Kidney glomerular epithelial cell (primary cell): ENCODE data around the gene TARP.
"Not testable (repeated sequence)": the region's sequence is repeated elsewhere in the genome, so short reads cannot be mapped to it uniquely, and the experiment has no call there.

ENCODE experiments used
- DNase-seq: peaks from one replicate; lab custom pipeline; 2025; lab: John Stamatoyannopoulos, UW

Gene TARP

DNA sequence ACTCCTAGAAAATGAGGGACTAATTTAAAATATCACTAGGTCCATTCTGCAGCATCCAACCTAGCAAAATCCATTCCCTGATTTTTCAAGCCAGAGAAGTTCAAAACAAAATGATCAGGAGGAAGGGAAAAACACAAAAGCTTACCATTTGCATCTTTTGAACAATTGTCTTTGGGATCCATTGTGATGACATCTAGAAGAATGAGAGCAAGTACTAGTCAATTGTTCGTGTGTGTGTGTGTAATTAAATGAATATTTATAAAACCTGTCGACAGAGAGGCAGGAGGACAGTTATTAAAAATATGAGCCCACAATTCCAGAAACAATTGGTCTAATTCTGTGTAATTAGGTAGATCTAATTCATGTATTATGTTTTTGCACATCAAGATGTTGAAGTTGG lies 11.4 kb downstream of the TARP start:
- not testable (repeated sequence) for DNase-seq

DNA sequence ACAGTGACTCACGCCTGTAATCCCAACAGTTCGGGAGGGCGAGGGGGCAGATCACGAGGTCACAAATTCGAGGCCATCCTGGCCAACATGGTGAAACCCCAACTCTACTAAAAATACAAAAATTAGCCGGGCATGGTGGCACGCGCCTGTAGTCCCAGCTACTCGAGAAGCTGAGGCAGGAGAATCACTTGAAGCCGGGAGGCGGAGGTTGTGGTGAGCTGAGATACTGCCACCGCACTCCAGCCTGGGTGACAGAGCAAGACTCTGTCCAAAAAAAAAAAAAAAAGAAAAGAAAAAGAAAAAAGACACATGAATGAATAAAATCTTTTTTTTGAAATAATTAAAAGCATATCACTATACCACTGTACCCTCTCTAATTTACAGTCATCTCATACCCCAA lies 11.8 kb downstream of the TARP start:
- DNase-seq = not testable (repeated sequence)

DNA sequence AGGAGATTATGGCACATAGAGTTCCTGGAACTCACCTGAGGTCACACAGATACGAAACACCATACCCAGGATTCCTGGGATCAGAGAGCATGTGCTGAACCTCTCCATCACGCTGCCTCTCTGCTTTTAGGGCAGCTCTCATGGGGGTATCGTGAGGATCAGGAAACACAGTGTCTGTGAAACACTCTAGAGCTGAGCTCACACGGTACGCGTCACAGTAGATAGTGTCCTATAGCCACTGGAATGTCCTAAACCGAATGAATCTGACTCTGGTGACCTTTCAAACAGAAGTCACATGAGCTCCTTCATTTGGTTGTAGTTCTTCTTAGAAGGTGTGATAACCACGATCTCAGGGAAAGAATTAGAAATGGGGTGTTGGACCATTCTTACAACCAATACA lies 14.3 kb downstream of the TARP start:
- DNase-seq = not testable (repeated sequence)

DNA sequence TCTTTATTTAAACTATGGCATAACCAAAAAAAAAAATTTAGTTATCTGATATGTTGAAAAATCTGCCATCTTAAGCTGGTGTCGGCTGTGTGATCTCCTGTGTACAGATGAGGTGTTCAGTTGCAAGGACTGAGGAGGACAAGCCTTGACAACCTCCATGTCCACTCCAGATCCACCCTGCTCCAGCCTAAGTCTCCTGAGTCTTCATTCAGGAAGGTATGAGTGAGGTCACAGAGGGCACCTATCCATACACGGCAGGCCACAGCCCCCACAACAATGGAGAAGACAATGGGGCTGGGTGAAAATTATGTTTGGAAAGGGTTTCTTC lies 16.1 kb downstream of the TARP start:
- DNase-seq = no peak

DNA sequence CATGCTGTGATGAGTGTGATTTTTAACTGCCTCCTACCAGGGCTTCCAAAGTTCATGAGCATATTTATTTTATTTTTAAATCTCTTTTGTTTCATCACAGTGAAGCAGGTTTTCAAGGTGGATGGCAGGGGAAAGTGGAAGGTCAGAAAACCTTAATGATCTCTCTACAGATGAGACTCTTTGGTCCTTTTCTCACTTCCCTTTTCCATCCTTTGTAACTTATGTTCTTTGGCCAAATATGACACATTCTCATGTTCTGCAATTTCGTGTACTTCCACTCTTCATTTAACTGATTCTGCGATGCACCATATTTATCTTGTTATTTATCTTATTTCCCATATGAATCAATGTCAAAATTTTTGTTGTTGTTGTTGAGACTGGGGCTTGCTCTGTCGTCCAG lies 23.6 kb downstream of the TARP start:
- not testable (repeated sequence) for DNase-seq

DNA sequence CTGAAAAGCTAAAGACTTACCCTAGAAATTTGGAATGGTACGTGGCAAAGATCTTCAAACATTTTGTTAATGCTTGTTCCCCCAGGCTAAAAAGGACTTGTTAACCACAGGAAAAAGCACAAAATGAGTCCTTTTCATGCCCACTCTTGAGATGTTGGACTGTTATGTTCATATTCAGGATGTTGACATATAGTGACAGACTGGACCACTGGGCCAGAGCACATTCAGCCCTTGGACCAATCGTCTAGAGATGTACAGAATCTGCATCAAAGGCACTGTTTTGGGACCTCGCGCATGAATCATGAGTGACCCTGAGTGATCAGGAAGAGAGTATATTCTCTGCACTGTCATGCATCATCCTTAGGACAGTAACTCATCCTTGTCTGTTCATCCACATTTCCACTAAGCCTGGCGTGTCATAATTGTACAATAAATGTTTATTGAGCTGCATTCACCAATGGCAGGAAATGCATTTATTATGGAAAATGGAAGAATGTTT lies 25.3 kb downstream of the TARP start:
- no peak for DNase-seq

DNA sequence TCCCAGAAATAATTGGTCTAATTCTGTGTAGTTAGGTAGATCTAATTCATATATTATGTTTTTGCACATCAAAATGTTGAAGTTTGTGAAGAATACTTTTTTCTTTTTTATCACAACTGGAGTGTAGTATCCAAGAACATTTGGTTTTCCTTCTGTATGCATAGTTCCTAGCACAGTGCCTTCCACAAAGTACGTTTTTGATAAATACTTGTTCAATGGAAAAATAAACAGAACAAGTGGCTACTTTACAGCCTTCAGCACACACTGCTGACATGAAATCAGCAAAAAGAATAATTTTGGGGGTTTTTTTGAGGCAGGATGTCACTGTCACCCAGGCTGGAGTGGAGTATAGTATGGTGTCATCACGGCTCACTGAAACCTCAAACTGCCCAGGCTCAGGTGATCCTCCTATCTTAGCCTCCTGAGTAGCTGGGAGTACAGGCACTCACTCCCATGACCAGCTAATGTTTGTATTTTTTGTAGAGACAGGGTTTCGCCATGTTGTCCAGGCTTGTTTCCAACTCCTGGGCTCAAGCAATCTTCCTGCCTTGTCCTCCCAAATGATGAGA lies 27.9 kb downstream of the TARP start:
- no peak for DNase-seq

DNA sequence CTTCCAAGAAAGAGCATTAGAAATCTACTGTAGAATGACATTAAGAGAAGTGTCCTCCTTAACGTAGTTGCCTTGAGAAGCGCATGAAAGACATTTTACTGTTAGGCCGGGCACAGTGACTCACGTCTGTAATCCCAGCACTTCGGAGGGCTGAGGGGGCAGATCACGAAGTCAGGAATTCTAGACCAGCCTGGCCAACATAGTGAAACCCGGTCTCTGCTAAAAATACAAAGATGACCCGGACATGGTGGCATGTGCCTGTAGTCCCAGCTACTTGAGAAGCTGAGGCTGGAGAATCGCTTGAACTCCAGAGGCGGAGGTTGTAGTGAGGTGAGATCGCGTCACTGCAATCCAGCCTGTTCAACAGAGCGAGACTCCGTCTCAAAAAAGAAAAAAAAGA lies 28.9 kb downstream of the TARP start:
- DNase-seq = no peak

DNA sequence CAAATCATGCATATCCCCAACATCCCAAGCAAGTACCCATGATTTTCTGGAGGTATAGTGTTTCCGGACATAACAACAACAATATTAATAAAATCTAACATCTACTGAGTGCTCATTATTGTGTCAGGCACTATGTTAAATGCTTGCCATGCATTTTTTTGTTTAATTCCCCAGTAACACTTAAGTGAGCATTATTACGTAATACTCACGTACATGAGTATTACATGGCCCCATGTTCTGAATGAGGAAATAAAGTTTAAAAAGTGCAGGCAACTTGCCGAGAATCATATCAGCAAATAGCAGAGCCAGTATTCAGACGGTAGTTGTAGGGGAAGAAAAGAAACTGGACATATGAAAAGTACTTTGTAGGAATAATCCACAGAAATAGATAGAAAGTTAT lies 30.1 kb downstream of the TARP start:
- not testable (repeated sequence) for DNase-seq

DNA sequence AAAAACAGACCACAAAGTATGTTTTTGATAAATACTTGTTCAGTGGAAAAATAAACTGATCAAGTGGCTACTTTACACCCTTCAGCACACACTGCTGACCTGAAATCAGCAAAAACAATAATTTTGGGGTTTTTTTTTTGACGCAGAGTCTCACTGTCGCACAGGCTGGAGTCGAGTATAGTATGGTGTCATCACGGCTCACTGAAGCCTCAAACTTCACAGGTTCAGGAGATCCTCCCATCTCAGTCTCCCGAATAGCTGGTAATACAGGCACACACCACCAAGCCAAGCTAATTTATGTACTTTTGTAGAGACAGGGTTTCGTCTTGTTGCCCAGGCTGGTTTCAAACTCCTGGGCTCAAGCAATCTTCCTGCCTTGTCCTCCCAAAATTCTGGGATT lies 30.6 kb downstream of the TARP start:
- DNase-seq = no peak

DNA sequence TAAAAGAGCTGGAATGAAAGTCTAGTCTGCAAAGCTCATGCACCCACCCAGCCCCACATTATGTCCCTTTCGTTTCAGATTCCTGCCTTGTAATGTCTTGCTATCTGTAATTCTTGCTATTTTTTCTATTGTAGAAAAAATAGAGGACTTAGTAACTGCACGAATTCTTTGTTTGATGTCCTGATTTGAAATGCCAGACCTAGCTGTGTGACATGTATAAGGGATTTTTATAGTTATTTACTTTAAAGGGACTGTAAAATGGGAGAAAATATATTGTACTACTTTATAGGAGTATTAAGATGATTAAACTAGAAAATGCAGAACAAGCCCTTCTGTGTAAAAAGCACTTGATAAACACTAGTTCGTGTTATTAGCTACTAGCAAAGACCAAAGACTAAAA lies 32.4 kb downstream of the TARP start:
- DNase-seq = no peak

DNA sequence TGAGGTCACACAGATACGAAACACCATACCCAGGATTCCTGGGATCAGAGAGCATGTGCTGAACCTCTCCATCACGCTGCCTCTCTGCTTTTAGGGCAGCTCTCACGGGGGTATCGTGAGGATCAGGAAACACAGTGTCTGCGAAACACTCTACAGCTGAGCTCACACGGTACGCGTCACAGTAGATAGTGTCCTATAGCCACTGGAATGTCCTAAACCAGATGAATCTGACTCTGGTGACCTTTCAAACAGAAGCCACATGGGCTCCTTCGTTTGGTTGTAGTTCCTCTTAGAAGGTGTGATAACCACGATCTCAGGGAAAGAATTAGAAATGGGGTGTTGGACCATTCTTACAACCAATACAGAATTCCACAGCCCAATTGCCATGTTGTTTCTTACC lies 34.3 kb downstream of the TARP start:
- not testable (repeated sequence) for DNase-seq

DNA sequence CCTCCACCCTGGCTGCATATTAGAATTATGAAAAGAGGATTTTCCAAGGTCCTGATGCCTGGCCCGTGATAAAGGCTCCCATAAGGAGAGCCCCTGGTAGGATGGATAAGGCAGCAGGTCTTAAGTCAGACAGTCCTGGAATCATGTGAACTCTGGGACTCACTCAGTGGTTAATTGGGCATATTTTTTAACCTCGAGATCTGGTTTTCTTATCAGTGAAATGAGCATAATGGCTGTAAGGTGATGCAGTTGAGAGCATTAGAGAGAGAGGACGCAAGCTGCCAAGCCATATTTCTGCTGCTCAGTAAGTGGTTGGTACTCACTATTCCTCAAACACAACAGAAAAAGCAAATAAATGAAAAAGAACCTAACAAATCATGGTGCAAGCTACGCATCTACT lies 37.8 kb downstream of the TARP start:
- DNase-seq = no peak

DNA sequence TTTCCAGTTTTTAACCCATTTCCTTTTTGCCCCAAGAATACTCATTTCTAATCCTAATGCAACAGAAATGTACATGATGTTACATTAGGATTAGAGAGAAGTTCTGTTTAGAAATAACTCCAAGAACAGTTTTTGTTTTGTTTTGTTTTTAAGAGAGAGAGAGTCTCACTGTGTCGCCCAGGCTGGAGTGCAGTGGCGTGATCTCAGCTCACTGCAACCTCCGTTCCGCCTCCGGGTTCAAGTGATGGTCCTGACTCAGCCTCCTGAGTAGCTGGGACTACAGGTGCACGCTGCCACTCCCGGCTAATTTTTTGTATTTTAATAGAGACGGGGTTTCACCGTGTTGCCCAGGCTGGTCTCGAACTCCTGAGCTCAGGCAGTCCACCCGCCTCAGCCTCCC lies 38.7 kb downstream of the TARP start:
- DNase-seq = not testable (repeated sequence)

DNA sequence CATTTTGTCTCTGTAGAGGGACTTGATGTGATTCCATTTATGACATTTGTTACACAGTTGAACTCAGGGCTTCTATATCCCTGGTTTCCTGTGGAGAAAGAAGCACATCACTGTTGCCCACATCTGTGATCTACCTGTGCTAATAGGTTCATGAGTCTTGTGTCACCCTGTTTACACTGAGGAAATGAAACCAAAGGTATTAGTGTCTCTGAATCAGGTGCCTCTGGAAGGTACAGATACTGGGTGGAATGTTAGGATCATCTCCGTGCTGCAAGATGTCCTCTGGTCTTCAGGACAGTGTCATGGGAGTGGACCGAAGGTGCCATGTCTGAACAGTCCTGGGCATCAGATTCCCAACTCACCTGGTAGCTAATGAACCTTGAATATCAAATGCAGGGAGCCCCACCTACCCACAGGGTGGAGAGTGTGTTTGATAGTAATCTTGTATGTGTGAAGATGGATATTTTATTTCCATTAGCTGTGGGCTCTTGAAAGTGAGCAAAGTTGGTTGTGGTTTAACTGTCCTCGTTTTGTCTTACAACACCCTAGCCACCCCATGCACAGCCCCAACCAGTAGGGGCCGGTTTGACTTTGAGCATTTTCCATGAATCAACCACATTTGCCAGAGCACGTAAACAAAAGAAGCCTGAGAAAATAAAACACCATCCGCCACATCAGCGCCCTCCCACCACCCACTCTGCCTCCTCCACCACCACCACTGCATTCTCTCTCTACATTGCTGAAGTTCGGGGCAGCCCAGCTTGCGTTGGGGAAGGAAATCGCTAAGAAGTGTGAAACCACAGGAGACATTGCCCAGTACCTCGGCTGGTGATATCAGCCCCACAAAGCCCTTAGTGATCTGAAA lies 40.7 kb downstream of the TARP start:
- no peak for DNase-seq

DNA sequence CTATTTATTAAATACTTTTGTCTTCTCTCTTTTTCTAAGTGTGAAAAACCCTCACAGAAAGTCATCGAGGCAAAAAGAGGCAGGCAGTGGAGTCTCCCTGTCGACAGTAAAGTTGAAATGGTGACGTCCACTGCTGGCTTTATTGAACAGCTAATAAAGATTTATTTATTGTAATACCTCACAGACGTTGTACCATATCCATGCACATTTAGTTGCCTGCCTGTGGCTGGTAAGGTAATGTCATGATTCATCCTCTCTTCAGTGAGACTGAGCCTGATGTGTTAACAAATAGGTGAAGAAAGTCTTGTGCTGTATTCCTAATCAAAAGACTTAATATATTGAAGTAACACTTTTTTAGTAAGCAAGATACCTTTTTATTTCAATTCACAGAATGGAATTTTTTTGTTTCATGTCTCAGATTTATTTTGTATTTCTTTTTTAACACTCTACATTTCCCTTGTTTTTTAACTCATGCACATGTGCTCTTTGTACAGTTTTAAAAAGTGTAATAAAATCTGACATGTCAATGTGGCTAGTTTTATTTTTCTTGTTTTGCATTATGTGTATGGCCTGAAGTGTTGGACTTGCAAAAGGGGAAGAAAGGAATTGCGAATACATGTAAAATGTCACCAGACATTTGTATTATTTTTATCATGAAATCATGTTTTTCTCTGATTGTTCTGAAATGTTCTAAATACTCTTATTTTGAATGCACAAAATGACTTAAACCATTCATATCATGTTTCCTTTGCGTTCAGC lies 43.4 kb downstream of the TARP start:
- peak; percentile 19 for DNase-seq

DNA sequence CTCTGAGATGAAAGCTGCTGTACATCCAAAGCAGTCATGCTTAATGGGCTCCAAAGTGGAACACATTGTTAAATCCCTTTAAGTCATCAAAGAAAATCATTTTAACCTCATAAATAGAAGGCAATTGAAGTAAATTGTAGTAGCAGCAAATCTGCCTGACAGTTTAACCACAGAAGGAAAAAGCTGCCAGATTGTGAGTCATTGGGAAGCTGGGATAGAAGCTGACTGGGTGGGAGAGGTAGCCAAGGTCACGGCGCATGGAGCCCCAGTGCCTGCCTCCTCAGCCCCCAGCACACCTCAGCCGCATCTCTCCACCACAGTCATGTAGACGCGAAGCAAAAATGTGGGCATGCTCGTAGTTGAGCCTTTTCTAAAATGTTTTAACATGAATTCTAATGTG lies 44.0 kb downstream of the TARP start:
- DNase-seq = peak; percentile 39

DNA sequence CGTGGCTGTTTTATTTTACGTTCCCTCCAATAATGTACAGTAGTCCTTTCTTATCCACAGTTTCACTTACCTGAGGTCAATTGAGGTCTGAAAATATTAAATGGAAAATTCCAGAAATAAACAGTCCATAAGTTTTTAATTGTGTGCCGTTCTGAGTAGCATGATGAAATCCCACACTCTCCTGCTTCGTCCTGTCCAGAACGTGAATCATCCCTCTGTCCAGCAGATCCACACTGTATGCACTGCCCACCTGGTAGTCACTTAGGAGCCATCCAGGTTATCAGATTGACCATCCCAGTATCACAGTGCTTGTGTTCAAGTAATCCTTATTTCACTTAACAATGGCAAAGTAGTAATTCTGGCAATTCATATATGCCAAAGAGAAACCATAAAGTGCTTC lies 49.0 kb downstream of the TARP start:
- DNase-seq = no peak

DNA sequence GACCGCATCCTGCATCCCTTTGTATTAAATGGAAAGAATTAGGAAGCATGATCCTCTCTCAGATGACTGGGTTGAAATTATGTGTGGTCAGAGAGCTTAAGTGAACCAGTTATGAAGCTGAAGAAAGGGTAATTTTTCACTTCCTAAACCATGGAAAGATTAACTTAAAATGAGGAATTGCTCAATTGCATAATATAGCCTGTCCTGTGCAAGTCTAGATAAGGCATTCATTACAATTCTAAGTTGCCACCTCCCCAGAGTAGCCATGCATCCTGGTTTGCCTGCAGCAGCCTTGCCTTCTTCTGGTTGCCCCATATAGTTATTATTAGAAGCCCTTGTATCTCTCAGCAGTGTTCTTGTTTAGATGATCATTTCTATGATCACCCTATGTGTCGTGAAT lies 50.1 kb downstream of the TARP start:
- DNase-seq = no peak

DNA sequence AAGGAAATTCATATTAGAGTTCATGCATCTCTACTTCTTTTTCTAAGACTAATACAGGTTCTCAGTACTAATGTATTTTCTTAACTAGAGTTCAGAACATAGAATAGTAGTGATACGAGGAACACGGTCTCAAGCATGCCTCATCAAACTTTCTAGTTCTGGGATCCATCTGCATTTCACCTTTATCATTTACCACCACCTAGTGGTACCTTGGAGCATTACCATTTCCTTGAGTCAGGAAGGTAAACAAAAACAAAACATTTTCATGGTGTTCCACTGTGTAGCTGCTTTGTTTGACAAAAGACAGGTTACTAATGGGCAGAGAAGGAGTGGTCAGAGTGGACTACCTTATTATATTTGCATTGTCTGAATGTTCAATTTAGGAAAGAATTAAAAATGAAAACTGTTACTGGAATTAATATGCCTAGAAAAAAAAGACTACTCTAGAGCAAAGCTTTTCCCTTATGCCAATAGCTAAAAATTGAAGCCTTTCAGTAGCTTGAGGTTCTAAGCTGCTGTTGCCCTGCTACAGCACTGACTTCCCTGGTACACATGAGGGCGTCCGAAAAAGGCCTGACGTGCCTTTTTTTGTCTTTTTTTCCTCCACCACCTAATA lies 50.8 kb downstream of the TARP start:
- peak; percentile 34 for DNase-seq

DNA sequence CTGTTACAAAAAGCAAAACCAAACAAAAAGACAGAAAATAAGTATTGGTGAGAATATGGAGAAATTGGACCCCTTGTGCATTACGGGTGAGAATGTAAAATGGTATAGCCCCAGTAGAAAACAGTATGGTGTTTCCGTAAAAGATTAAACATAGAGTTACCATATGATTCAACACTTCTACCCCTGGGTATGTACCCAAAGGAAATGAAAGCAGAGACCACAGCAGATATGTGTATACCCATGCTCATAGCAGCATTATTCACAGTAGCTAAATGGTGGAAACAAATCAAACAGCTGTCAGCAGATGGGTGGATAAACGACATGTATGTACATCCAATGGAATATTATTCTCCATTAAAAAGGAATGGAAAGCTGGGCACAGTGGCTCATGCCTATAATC lies 53.0 kb downstream of the TARP start:
- DNase-seq = no peak

DNA sequence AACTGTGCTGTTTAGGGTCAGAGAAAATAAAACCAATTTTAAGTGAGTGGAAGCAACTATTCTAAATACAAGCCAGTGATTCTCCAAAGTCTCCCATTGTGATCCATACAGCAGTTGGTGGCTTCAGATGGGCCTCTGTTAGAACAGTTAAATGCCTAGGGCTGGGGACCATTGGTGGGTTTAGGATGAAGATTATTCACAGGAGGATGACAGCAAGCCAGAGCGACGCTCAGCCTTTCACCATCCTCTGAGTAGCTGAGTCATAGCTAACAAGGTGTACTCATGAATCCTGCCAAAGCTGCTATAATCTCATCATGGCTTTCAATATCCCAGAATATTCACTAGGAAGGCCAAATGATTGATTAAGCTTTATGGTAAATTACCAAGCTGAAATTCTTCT lies 55.8 kb downstream of the TARP start:
- DNase-seq = no peak
